HG03558 (cell line): ENCODE data around the gene RFESD.
"Not testable (repeated sequence)": the region's sequence is repeated elsewhere in the genome, so short reads cannot be mapped to it uniquely, and the experiment has no call there.

Source experiments
- ATAC-seq: cut with Tn5 transposase; IDR thresholded peaks from one replicate; pipeline ENCODE4 v1.9.1; 2021; ENCODE audit warnings: moderate number of reproducible peaks; ENCODE audit not compliant: unreplicated experiment; ENCODE audit errors: extremely low read depth

RFESD gene

GRCh38 chr5:95627971-95628810, 18.4 kb upstream of the RFESD start:
- ATAC-seq, result no peak

- ATAC-seq, result no peak
These were observed 17.6 kb upstream of the RFESD start for GRCh38 chr5:95628933-95629332.

DNA sequence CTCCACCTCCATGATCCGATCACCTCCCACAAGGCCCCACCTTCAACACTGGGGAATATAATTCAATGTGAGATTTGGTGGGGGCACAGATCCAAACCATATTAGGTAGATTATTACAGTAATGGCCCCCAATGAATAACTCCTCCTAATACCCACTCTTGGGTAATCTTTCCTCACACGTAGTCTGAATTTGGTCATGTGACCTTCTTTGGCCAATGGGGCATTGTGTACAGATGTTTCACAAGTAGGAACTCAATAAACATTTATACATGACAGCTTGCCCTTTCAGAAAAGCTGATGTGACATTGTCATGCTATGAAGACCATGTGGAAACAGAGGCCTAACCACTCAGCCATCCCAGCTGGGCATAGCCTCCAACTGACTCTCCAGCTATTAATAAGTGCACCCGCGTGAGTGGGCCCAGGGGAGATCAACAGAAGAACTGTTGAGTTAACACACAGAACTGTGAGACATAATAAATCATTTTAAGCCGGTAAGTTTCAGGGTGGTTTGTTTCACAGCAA, 16.1 kb upstream of the RFESD start:
- ATAC-seq, result no peak

- no peak for ATAC-seq
These were observed 15.2 kb upstream of the RFESD start for GRCh38 chr5:95631255-95631958.

DNA sequence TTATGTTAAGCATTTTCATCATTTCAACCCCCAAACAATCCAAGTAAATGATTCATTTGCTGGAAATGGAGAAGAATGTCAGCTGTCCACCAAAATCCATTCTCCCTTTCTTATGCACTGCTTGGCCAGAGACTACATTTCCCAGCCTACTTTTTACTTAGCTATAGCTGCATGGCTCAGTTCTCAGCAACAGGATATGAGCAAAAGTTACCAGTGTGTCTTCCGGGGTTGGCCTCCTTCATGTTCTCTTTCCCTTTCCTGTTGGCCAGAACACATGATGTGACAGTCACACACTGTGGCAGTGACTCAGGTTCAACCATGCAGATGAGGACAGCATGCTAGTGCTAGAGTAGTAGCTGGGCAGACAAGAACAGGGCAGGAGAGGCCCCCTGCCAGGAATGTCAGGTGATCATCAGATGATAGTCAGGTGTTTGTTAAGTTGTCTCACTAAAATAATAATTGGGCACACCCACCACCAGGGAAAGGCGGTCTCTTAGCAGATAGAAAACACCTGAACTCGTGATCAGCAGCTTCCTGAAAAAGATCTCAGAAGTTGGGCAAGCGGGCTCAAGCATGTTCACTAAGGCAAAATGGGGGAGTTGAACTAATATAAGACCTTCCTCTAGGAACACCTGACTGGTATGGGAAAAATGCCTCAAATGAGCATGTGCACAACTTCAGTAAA, 14.4 kb upstream of the RFESD start:
- ATAC-seq, result peak; percentile 65

- ATAC-seq, result not testable (repeated sequence)
These were observed 13.6 kb upstream of the RFESD start for GRCh38 chr5:95632942-95633341.

DNA sequence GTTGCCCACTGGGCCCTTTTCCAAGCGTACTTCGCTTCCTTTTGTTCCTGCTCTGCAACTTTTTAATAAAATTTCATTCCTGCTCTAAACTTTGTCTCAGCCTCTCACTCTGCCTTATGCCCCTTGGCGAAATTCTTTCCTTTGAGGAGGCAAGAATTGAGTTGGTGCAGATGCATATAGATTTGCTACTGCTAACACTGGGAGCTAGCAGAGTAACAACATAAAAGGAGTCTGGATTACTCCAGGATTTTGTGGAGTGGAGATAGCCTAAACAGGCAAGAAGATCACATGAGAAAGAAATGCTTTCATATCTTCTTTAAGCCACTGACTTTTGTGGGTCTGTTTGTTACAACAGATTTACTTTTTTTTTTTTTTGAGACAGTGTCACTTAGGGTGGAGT, 12.9 kb upstream of the RFESD start:
- ATAC-seq, result no peak

GRCh38 chr5:95634081-95634480, 12.5 kb upstream of the RFESD start:
- ATAC-seq, result no peak

- ATAC-seq, result no peak
These were observed 7.9 kb upstream of the RFESD start for GRCh38 chr5:95638632-95639031.

DNA sequence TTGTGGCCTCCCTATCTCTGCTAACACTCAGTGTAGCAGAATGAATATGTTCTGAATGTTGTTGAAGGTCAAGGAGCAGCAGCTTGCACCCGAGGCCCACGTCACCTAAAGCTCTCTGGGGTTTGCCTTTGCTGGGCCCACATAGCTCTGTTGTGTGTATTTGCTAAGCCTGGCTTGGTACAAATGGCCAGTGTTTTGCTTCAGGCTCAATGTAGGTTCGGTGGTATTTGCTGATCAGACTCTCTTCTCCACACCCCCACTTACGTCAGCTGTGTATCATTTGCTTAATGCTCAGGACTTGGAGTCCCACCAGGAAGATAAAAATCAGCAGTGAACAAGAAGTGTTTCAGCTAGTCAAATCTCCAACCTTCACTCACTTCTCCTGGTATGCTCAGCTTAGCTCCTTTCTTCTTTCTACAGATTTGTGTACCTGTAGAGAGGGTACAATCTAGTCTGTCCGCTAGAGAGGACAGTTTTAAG, 4.8 kb upstream of the RFESD start:
- ATAC-seq, result no peak

- no peak for ATAC-seq
These were observed 3.4 kb upstream of the RFESD start for GRCh38 chr5:95643152-95643551.

- no peak for ATAC-seq
These were observed 2.1 kb upstream of the RFESD start for GRCh38 chr5:95644351-95645042.

- not testable (repeated sequence) for ATAC-seq
These were observed 380 bp upstream of the RFESD start for GRCh38 chr5:95646226-95646568.

- no peak for ATAC-seq
These were observed 1.6 kb downstream of the RFESD start for GRCh38 chr5:95647886-95648860.

DNA sequence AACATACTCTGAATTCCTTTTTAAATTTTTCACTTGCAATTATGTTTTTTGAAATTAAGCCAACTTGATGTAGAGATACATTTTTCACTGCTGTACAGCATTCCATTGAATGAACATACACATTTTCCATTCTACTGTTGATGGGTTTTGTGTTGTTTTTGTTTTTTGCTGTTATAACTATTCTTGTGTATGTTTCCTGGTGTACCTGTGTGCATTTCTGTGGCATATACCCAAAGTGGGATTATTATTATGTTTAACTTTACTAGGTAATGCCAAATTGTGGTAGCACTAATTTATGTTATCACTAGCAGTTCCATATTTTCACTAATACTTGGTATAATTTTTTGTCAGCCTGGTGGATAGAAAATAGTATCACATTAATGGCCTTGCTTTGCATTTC, 2.7 kb downstream of the RFESD start:
- ATAC-seq, result no peak

DNA sequence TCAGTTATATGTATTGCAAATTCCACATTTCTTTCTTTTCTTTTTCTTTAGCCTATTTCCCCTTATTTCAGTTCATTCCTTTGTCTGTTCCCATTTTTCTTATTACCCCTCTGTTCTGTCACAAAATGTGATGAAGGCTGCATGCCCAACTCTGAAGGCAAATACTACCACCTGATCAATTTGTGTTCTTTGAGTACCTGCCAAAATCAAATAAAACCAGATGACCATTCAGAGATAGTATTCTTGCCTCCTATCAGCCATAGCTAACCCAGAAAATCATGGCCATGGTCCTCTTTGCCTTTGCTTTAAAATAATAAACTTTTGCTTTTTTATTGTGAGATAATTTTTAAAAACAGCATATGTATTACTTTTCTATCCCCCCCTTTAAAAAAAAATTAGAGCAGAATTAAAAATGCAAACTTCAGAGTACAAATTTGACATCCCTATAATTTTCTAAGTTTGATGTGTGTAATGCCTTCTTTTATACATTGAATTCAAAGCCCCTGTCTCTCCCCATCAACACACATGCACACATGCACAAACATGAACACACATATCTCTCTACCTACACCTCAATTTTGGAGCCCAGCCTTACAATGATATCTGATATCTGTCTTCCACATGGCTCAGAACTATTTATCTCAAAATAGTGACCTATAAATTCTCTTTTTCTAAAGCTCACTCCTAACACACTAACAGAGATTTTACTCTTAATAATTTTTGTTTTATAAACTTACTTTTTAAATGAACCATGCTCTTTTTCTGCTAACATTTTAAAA, 3.5 kb downstream of the RFESD start:
- ATAC-seq, result no peak

GRCh38 chr5:95652849-95653248, 6.3 kb downstream of the RFESD start:
- no peak for ATAC-seq

- ATAC-seq, result no peak
These were observed 7.6 kb downstream of the RFESD start for GRCh38 chr5:95654196-95654595.
